Stimulated activated CD4-positive, alpha-beta T cell treated with anti-CD3 and anti-CD28 coated beads, Interleukin-2, amount 100 ng/mL, for 24 hours (primary cell): ENCODE data around the gene PLA2G12B.
"Not testable (repeated sequence)": the region's sequence is repeated elsewhere in the genome, so short reads cannot be mapped to it uniquely, and the experiment has no call there.

Experiments used
- DNase-seq, 2 donors: peaks; one replicate each; pipeline ENCODE4 v3.0.0-alpha.2; 2020

PLA2G12B gene

GRCh38 chr10:72932259-72933015, 22.2 kb downstream of the PLA2G12B start:
- DNase-seq, result no peak

GRCh38 chr10:72930276-72930675, 24.3 kb downstream of the PLA2G12B start:
- DNase-seq, result no peak

- DNase-seq, result no peak
These were observed 25.8 kb downstream of the PLA2G12B start for GRCh38 chr10:72928798-72929197.

- no peak for DNase-seq
These were observed 27.1 kb downstream of the PLA2G12B start for GRCh38 chr10:72927485-72927884.

GRCh38 chr10:72925951-72926465, 28.6 kb downstream of the PLA2G12B start:
- no peak for DNase-seq

GRCh38 chr10:72924351-72924750, 30.3 kb downstream of the PLA2G12B start:
- no peak for DNase-seq

GRCh38 chr10:72921147-72921683, 33.4 kb downstream of the PLA2G12B start:
- not testable (repeated sequence) for DNase-seq

- no peak for DNase-seq
These were observed 36.3 kb downstream of the PLA2G12B start for GRCh38 chr10:72918352-72918751.

- DNase-seq, result not testable (repeated sequence)
These were observed 36.7 kb downstream of the PLA2G12B start for GRCh38 chr10:72917803-72918332.

GRCh38 chr10:72917201-72917600, 37.4 kb downstream of the PLA2G12B start:
- not testable (repeated sequence) for DNase-seq

- no peak for DNase-seq
These were observed 41.3 kb downstream of the PLA2G12B start for GRCh38 chr10:72913287-72913686.

- DNase-seq, result no peak
These were observed 41.9 kb downstream of the PLA2G12B start for GRCh38 chr10:72912736-72913135.

GRCh38 chr10:72911758-72912157, 42.8 kb downstream of the PLA2G12B start:
- no peak for DNase-seq

GRCh38 chr10:72910705-72911104, 43.9 kb downstream of the PLA2G12B start:
- DNase-seq, result no peak

GRCh38 chr10:72906446-72906845, 48.2 kb downstream of the PLA2G12B start:
- DNase-seq, result no peak

- no peak for DNase-seq
These were observed 49.8 kb downstream of the PLA2G12B start for GRCh38 chr10:72904806-72905205.

GRCh38 chr10:72903941-72904446, 50.6 kb downstream of the PLA2G12B start:
- DNase-seq, result not testable (repeated sequence)

GRCh38 chr10:72899545-72899944, 55.1 kb downstream of the PLA2G12B start:
- DNase-seq, result no peak

GRCh38 chr10:72898616-72899015, 56.0 kb downstream of the PLA2G12B start:
- no peak for DNase-seq

GRCh38 chr10:72895236-72895850, 59.3 kb downstream of the PLA2G12B start:
- DNase-seq, result no peak

GRCh38 chr10:72893136-72893798, 61.3 kb downstream of the PLA2G12B start, which contains the start of gene OIT3:
Gene OIT3 (plus strand): TSS chr10:72893739. CDS start chr10:72893799, 60 bp downstream.
- DNase-seq, result no peak

GRCh38 chr10:72890086-72890485, 64.5 kb downstream of the PLA2G12B start:
- no peak for DNase-seq

GRCh38 chr10:72889391-72889831, 65.2 kb downstream of the PLA2G12B start:
- no peak for DNase-seq
